HFFc6 (cell line): ENCODE results near the gene UBXN11. TPM values are rescaled to one million over a fixed set of nuclear protein-coding genes. Genes with fewer than 3 reads are reported as not detected.

Source experiments
- DNase-seq: peaks from one replicate; pipeline ENCODE4 v3.0.0-alpha.2; 2018
- H3K27ac Mint-ChIP-seq: 2 replicates; pipeline ENCODE4 v1.8.0; 2020; ENCODE audit warnings: mild to moderate bottlenecking, mixed read lengths
- H3K27me3 Mint-ChIP-seq: 2 replicates; pipeline ENCODE4 v1.8.0; 2021; ENCODE audit warnings: mild to moderate bottlenecking, moderate library complexity, mixed read lengths; ENCODE audit not compliant: insufficient read depth
- H3K36me3 Mint-ChIP-seq: 2 replicates; pipeline ENCODE4 v1.8.0; 2021; ENCODE audit warnings: low read depth, mixed read lengths
- H3K4me1 Mint-ChIP-seq: 2 replicates; pipeline ENCODE4 v1.8.0; 2020; ENCODE audit warnings: low read depth, mixed read lengths
- H3K4me3 Mint-ChIP-seq: 2 replicates; pipeline ENCODE4 v1.8.0; 2020; ENCODE audit warnings: mild to moderate bottlenecking, moderate library complexity, mixed read lengths
- H3K9me3 Mint-ChIP-seq: 2 replicates; pipeline ENCODE4 v1.8.0; 2020; ENCODE audit warnings: mild to moderate bottlenecking, mixed read lengths
- CTCF ChIP-seq: fragments of 200-600 bp; sonication (generic); IDR thresholded peaks from 2 replicates; pipeline ENCODE4 v1.5.0; 2021; ENCODE audit warnings: antibody characterized with exemption, mild to moderate bottlenecking
- total RNA-seq, 6 experiments: library from RNA; stranded (reverse); fragmentation: NEBNext Ultra II Directional; extraction: Animal tissue kit (Norgen Biotek cat#: 25700); gene quantifications; 2 replicates in 1 of 6; 3 replicates in 5 of 6; pipeline ENCODE4 v1.2.3, GENCODE V29; 2021

Gene UBXN11
- total RNA-seq, 6 experiments from 2014 or later: 9.5 to 11.9 (median 10.5) TPM

GRCh38 chr1:26234644-26235370 lies 71.6 kb downstream of the UBXN11 start:
- H3K27ac Mint-ChIP-seq: peak overlapping the region; percentile 92
- H3K4me3 Mint-ChIP-seq: peak overlapping the region; percentile 97
- H3K27me3 Mint-ChIP-seq: peaks cover 4% of the 10 kb centered on the region
- no peak for DNase-seq
- H3K4me1 Mint-ChIP-seq: peaks cover 42% of the 10 kb centered on the region
- no peak; the same call in 1 of the 2 replicates for TF ChIP-seq CTCF
- H3K9me3 Mint-ChIP-seq: no peaks in the 10 kb centered on the region
- peaks cover 5% of the 10 kb centered on the region; the same call in 1 of the 2 replicates for H3K36me3 Mint-ChIP-seq

GRCh38 chr1:26233903-26234643 lies 72.4 kb downstream of the UBXN11 start, which contains the start of gene CEP85:
TSS of gene CEP85 (plus strand) at chr1:26234200. CDS start at chr1:26239784, 5,584 bp downstream.
- Mint-ChIP-seq H3K27me3 (peaks cover 4% of the 10 kb centered on the region), H3K4me1 (peaks cover 37% of the 10 kb centered on the region), H3K4me3 (peak within 1 kb of the TSS; percentile 97), H3K27ac (peak within 1 kb of the TSS; percentile 92), H3K9me3 (no peaks in the 10 kb centered on the region), H3K36me3 (peaks cover 5% of the 10 kb centered on the region; the same call in 1 of the 2 replicates)
- TF ChIP-seq CTCF: peak; percentile 86
- DNase-seq: peak; percentile 96

Other genes starting within 250 kb of the UBXN11 start
- gene TRIM63, start 239.0 kb downstream of the UBXN11 start, total RNA-seq: not detected
- gene PDIK1L, start 194.8 kb downstream of the UBXN11 start, total RNA-seq: 1 to 10 TPM; 2.5 to 4.4 (median 3.8) TPM
- not detected for gene FAM110D, start 147.6 kb downstream of the UBXN11 start, total RNA-seq
- gene C1orf232, start 137.7 kb downstream of the UBXN11 start, total RNA-seq: not detected
- gene ZNF593, start 136.7 kb downstream of the UBXN11 start, total RNA-seq: 10 to 100 TPM; 33.5 to 46.3 (median 38.7) TPM
- not detected for gene ZNF593OS, start 134.8 kb downstream of the UBXN11 start, total RNA-seq
- gene CNKSR1, start 129.1 kb downstream of the UBXN11 start, total RNA-seq: under 1 TPM; 0.19 to 0.57 (median 0.33) TPM
- not detected for gene CATSPER4, start 116.0 kb downstream of the UBXN11 start, total RNA-seq
- 1 to 10 TPM; 4.9 to 8.6 (median 8.4) TPM for gene CEP85, start 72.4 kb downstream of the UBXN11 start, total RNA-seq
- 100 to 1,000 TPM; 731 to 914 (median 779) TPM for gene SH3BGRL3, start 26.6 kb downstream of the UBXN11 start, total RNA-seq
- gene CD52, start 11.3 kb upstream of the UBXN11 start, total RNA-seq: not detected
- not detected for gene CRYBG2, start 47.5 kb upstream of the UBXN11 start, total RNA-seq
- not detected for gene ZNF683, start 66.1 kb upstream of the UBXN11 start, total RNA-seq
- gene LIN28A, start 104.2 kb upstream of the UBXN11 start, total RNA-seq: not detected
- gene DHDDS, start 125.7 kb upstream of the UBXN11 start, total RNA-seq: 10 to 100 TPM; 68.3 to 76.1 (median 70.8) TPM
- gene HMGN2, start 165.8 kb upstream of the UBXN11 start, total RNA-seq: 100 to 1,000 TPM; 440 to 699 (median 668) TPM
- gene RPS6KA1, start 223.1 kb upstream of the UBXN11 start, total RNA-seq: 1 to 10 TPM; 1.5 to 2.6 (median 1.7) TPM